ENCODE data around the gene RASGEF1B.

Gene RASGEF1B

GRCh38 chr4:81392164-81392563 lies 79.5 kb downstream of the RASGEF1B start:
- no peak for DNase-seq

GRCh38 chr4:81389720-81390119 lies 82.0 kb downstream of the RASGEF1B start:
- DNase-seq: no peak

- DNase-seq: no peak
These were observed 91.3 kb downstream of the RASGEF1B start for GRCh38 chr4:81380437-81380836.

DNA sequence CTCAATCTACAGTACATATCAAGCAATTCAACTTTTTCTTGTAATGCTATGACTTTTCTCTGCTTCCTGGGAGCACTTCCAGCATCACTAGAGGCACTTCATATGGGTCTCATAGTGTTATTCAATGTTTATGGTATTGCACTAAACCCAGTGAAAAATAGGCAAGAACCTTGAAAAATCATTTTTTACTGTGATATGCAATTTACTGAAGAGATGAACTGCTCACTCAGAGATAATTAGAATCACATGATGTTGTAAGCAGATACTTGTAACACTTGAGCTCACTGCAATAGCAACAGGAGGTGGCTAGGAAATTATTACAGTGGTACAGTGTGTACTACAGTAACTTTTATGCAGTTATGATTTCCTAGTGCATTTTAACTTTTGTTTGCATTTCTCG lies 93.3 kb downstream of the RASGEF1B start:
- DNase-seq: no peak

DNA sequence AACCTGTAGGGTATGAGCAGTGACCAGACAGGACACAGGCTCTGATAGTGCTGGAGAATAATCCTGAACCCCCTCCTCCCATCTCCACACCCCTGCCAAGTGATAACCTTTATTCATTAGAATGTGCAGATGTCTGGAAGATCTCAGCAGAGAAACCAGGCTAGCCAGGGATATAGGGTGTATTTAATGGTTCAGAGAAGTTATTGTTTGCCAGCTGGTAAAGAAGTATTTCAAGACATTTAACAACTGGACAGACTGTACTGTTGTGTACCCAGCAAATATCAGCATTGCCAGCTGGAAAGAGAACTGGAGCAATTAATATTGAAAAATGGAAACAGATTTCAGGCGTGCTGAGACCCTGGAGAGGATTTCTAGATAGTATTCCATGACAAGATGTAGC lies 94.5 kb downstream of the RASGEF1B start:
- DNase-seq: no peak

DNA sequence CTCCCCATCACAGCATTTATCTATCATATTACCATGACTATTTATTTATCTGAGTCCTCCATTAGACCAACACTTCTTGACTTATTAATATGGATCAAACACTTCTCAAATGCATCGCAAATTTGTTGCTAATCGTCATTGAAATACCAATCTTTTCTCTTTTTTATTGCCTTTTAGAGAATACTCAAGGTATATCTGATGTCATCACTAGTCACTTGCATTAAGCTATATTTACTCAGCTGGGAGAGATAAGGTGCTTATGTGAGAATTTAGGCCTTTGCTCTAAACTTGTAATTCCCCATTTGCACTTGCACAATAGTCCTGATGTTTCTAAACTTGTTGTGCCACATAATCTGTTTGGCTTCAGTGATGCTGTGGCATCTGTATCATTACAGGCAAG lies 95.0 kb downstream of the RASGEF1B start:
- DNase-seq: no peak
